EH (cell line): ENCODE data around the gene AIF1L.
"Not testable (repeated sequence)": the region's sequence is repeated elsewhere in the genome, so short reads cannot be mapped to it uniquely, and the experiment has no call there.

ENCODE experiments used
- DNase-seq: peaks from one replicate; pipeline ENCODE4 v3.0.0-alpha.2; 2015; ENCODE audit warnings: low read depth

The AIF1L gene

GRCh38 chr9:131121346-131121745 is 25.0 kb downstream of the AIF1L start:
- no peak for DNase-seq

DNA sequence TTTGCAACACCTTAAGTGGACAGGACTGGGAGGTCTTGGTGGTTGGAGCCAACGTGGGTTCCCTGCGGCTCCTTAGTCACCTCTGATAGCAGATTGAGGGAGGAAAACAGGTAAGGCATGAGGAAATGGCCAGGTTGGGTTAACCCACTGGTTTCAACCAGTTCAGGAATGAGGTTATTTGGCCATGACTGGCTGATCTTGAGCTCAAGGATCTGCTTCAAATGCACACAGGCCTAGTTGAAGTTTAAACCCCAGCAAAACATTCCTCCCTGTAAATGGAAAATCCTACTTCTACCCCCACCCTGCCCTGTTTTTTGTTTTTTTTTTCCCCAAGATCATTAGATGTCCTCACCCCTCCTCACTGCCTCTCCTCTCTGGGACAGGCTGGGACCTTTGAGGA is 25.8 kb downstream of the AIF1L start:
- no peak for DNase-seq

- DNase-seq, result no peak
Measured at GRCh38 chr9:131125038-131125287, 28.6 kb downstream of the AIF1L start.

DNA sequence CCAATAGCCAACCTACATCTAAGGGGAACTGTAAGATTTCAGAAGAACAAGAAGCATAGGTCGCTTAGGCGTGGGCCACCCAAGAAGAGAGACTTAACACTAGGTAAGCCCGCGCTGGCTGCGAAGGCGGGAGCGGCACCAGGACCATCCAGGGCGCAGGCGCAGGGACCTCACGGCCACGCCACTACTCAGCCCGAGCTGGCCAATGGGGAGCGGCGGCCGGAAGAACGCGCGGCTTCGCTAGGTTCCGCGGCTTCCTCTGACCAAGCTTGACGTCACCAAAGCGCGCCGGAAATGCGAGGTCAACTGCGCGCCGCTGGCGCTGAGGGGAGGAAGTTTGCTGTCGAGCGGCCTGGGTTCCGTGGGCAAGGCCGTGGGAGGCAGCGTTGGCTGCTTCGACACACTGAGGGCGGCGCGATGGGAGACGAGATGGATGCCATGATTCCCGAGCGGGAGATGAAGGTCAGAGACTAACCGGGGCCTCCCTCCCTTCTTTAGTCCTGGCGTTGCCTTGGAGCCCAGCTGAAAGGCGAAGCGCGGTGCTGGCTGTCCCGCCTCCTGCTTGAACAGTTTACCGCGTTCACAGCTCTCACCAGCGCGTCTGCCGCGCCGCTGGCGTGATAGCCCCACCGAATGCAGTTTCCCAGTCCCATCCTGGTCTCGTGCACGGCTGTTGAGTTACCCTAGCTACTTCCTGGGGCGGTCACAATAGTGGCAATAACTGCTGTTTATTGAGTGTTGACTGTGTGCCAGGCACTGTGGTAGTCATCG is 29.1 kb downstream of the AIF1L start, which contains the start of gene NUP214:
NUP214 (plus strand) TSS at position 299 of the 771 bp plus-strand sequence; CDS start at position 418, 119 bp downstream.
- DNase-seq, result peak; percentile 97

- no peak for DNase-seq
Measured at GRCh38 chr9:131126059-131126426, 29.7 kb downstream of the AIF1L start.

- no peak for DNase-seq
Measured at GRCh38 chr9:131129183-131129582, 32.9 kb downstream of the AIF1L start.

DNA sequence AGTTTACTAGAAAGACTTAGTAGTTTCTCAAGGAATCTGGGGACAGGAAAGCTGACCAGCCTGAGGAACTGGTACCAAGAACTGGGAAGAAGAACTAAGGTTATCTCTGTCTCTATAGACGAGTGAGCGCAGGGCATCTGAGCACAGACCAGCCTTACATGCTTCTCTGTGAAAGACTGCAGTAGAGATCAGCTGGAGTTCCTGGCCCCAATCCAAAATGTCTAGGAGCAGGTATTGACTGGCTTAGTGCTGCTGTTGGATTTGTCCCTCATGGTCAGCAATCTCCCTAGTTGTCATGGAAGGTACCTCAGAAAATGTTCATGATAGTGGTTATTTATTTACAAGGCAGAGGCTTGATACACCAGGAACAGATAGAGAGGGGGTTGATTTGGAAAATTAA is 42.3 kb downstream of the AIF1L start:
- DNase-seq, result no peak

DNA sequence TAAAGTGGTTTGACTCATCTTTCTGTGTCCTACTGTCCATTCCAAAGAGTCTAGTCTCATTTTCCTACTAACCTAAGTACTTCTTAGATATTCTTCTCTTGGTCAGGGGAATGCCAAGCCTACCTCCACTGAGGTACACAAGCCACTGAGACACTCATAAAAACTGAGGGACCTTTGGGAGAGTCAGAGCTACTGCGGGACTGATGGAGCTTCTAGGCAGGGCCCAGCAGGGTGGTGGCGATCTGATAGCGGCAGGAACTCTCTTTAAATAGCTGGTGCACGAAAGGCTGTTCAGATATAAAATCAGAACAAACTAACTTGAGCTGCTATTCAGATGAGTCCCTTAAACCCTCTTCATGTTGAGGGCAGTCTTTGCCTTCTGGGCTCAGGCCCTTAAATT is 43.8 kb downstream of the AIF1L start:
- DNase-seq, result no peak

- DNase-seq, result no peak
Measured at GRCh38 chr9:131140550-131140949, 44.2 kb downstream of the AIF1L start.

DNA sequence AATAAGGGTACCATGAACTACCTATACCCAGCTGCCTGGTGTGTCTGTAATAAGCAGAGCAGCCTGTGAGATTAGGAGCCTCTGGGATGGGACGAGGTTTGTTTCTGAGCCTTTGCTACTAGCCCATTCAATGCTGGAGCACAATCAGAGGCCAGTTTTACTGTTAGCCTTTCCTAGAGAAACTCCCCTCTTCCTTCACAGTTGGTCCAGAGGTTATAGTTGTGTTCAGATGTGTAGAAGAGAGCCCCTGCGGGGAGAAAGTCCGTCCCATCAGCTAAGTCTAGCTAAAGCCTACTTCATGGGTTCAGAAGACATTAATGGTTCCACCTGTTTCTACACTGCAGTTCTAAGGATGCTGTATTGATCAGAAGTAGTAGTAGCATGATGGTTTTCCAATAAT is 45.8 kb downstream of the AIF1L start:
- no peak for DNase-seq

- DNase-seq, result no peak
Measured at GRCh38 chr9:131144201-131144600, 47.9 kb downstream of the AIF1L start.

- no peak for DNase-seq
Measured at GRCh38 chr9:131145245-131145644, 48.9 kb downstream of the AIF1L start.

GRCh38 chr9:131146186-131146585 is 49.9 kb downstream of the AIF1L start:
- no peak for DNase-seq

DNA sequence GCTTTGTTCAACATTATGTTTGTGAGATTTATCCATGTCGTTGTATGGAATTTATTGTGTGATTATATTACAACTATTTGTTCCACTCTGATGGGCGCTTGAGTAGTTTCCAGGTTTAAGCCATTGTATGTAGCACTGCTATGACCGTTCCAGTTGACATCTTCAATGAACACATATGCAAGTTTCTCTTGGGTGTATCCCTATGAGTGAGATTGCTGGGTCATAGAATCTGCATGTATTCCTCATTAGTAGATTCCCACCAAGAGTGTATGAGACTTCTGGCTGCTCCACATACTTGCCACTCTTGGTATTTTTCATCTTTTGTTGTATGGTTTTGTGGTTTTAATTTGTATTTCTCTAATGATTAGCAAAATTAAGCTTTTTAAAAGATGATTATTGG is 51.9 kb downstream of the AIF1L start:
- no peak for DNase-seq

DNA sequence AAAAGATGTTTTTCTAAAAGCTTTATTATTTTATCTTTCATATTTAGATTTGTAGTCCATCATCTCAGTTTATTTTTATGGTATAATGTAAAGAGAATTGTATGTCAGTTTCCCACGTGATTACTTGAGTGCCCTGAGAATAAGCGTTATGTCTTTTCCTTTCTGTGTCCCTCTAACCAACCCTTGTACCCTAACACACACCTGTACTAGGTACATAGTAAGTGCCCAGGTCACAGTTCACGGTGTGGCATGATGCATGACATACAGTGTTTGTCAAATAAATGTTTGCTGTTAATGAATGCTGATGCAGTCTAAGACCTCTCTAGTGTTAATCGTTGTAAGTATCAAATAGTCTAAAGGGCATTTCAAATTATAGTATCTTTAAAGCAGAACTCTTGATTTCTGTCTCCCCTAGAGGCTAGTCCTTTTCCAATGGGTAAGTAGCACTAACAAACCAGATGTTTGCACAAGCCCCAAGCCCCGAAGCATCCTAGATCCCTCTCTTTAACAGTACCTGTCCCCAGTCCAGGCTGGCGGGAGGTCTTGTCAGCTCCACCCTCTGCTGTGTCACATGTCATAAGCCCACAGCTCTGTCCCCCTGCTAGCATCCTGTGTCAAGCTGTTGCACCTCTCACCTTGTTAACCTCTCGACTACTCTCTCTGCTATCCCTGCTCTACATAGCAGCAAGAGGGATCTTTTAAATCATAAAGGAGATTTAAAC is 52.8 kb downstream of the AIF1L start:
- no peak for DNase-seq

DNA sequence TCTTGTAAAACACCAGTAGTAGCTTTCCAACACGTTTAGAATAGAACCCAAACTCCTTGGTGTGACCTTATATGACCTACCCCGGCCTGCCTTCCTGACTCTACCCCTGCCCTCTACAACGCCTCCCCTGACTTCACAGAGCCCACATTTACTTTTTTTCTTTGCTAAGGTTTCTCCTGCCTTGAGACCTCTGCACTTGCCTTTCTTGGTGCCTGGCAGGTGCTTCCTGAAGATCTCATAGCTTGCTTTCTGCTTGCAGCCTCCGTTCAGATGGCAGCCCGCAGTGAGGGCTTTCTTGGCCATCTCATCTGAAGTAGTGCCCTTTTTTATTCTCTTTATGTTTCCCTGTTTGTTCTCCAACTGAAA is 53.3 kb downstream of the AIF1L start:
- no peak for DNase-seq

DNA sequence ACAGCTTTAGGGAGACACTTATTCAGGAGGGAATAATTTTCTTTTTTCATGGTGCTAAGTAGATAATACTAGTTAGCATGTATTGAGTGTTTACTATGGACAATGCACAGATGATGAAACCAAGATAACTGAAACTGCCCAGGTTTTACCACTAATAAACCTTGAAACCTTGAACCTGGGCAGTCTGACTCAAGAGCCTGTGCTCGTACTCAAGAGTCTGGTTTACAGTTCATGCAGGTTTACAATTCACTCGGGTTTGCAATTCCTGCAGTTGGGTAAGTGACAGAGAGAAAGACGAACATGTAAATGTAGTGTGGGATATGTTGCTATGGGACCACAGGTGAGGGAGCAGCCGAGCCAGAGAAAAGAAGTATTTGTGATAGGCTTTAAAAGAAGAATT is 57.3 kb downstream of the AIF1L start:
- no peak for DNase-seq

- not testable (repeated sequence) for DNase-seq
Measured at GRCh38 chr9:131158673-131159072, 62.3 kb downstream of the AIF1L start.

- DNase-seq, result no peak
Measured at GRCh38 chr9:131160416-131161112, 64.2 kb downstream of the AIF1L start.

GRCh38 chr9:131161585-131161984 is 65.3 kb downstream of the AIF1L start:
- no peak for DNase-seq

GRCh38 chr9:131162886-131163285 is 66.6 kb downstream of the AIF1L start:
- no peak for DNase-seq

DNA sequence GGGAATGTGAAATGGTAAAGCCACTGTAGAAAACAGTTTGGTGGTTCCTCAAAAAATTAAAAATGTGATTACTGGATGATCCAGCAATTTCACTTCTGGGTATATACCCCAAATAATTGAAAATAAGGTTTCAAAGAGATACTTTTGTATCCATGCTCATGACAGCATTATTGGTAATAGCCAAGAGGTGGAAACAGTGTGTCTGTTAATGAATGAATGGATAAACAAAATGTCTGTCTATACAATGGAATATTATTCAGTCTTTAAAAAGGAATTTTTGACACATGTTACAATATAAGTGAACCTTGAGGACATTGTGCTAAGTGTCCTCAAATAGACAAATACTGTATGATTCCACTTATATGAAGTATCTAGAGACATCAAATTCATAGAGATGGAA is 69.2 kb downstream of the AIF1L start:
- DNase-seq, result no peak

GRCh38 chr9:131167146-131167692 is 70.9 kb downstream of the AIF1L start:
- DNase-seq, result no peak
